Fibroblast of villous mesenchyme (primary cell): Measurements from ENCODE around the gene CD1C. TPM values are rescaled to one million over a fixed set of nuclear protein-coding genes. Genes with fewer than 3 reads are reported as not detected.
A peak's percentile ranks its signal among the peaks of the same experiment; 100 is the strongest.

ENCODE experiments used
- DNase-seq: peaks from one replicate; pipeline ENCODE4 v3.0.0-alpha.2; 2010; ENCODE audit warnings: low read depth
- H3K4me3 ChIP-seq: 2 replicates; pipeline ENCODE4 v1.5.1; 2011; ENCODE audit warnings: low read depth, mild to moderate bottlenecking, low read length
- total RNA-seq: library from RNA; depleted of rRNA; stranded (reverse); fragments of >200 nt; gene quantifications from 2 replicates; pipeline ENCODE4 v1.2.3, GENCODE V29; 2012
- TF ChIP-seq, protein P1 (sequence below): IDR thresholded peaks from 2 replicates; pipeline ENCODE4 v1.5.1; 2012; ENCODE audit warnings: low read depth, mild to moderate bottlenecking, low read length; ENCODE audit not compliant: insufficient read depth

CD1C gene
- total RNA-seq, 1 donor: not detected

DNA sequence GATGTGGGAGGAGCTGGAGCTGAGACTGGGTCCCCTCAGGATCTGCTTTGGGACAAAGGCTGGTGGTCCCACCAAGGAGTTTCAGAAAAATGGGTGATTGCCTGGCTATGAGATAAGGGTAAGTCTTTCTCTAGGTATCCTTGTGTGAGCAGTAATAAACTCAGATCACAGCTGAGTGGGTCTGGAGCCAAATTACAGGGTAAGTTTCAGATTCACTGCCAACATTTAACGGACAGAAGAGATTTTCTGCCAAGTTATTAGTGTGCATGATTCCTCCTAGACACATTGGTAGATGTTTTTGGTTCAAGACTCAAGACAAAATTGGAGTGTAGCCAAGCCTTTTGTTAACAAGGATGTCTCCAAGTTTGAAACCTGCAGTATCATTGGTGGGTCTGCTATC lies 34.1 kb downstream of the CD1C start:
- DNase-seq: no peak
- TF ChIP-seq, protein P1, sequence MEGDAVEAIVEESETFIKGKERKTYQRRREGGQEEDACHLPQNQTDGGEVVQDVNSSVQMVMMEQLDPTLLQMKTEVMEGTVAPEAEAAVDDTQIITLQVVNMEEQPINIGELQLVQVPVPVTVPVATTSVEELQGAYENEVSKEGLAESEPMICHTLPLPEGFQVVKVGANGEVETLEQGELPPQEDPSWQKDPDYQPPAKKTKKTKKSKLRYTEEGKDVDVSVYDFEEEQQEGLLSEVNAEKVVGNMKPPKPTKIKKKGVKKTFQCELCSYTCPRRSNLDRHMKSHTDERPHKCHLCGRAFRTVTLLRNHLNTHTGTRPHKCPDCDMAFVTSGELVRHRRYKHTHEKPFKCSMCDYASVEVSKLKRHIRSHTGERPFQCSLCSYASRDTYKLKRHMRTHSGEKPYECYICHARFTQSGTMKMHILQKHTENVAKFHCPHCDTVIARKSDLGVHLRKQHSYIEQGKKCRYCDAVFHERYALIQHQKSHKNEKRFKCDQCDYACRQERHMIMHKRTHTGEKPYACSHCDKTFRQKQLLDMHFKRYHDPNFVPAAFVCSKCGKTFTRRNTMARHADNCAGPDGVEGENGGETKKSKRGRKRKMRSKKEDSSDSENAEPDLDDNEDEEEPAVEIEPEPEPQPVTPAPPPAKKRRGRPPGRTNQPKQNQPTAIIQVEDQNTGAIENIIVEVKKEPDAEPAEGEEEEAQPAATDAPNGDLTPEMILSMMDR: no peak
- H3K4me3 ChIP-seq: no peak overlapping the region

DNA sequence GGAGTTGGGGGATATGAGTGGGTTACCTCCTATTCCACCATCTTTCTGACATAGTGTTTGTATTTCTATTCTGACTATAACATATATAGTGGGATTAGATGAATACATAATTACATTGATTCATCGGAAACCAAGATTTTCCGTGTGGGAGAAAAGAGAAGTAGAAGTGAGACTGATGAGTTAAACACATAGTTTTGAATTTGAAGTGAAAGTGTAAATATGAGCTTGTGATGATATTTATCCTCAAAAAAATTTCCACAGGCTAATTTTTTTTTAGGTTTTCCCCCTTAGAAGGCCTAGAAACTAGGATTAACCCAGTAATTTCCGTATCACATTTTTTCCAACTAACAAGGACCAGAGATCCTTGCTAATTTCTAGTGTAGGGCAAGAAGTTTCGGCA lies 34.7 kb downstream of the CD1C start:
- DNase-seq: no peak
- TF ChIP-seq, protein P1: no peak
- H3K4me3 ChIP-seq: no peak overlapping the region

GRCh38 chr1:158327481-158327880 lies 37.8 kb downstream of the CD1C start:
- no peak for DNase-seq
- TF ChIP-seq, protein P1: no peak
- H3K4me3 ChIP-seq: no peak overlapping the region

GRCh38 chr1:158328426-158328825 lies 38.7 kb downstream of the CD1C start:
- no peak for DNase-seq
- H3K4me3 ChIP-seq: no peak overlapping the region
- TF ChIP-seq, protein P1: no peak

DNA sequence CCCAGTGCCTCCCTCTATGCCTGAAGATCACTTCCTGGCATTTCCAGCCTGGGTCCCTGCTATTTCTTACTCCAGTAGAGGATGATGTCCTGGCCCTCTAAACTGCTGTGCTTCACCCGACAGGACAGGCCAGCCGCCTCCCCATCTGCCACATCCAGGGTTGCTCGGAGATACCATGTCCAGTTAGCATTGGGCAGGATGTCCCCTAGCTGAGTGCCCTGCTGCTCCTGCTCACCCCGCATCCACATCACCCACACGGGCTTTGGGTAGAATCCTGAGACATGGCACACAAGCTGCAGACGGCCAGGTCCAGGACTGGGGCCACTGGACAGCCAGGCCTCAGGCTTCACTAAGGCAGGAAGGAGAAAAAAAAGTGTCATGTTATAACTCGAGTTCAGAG lies 39.6 kb downstream of the CD1C start:
- no peak for DNase-seq
- TF ChIP-seq, protein P1: no peak
- H3K4me3 ChIP-seq: no peak overlapping the region

- no peak overlapping the region for H3K4me3 ChIP-seq
- TF ChIP-seq, protein P1: peak; percentile 12
- no peak for DNase-seq
These were observed 40.0 kb downstream of the CD1C start for GRCh38 chr1:158329733-158330132.

DNA sequence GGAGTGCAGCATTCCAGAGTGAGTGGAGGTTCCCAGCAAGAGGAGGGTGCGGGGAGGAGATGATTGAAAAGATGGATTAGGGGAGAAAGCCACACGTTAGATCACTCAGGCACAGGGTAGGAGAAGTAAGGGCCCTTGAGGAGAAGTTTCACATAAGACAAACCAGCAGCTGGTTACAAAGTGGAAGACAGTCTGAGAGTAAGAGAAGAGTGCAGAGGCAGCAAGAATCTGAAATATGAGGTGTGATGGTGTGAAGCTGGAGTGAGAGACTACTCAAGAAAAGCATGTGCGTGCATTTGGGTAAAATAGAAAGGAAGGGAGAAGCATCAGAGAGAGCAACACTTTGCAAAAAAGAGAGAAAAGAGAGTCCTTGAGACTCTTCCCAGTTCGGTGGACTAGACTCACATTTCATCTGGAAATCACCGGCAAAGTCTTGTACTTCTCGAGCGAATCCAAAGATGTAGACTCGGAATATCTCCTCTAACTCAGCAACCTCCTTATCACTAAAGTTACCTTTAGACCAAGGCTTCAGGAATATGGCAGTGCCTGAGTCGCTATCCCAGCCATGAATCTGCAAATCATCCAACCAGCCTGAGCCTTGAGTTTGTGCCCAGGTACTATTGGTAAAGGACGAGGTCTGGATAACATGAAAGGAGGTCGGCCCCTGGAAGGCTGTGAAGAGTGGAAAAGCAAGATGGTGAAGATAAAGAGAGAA lies 40.8 kb downstream of the CD1C start:
- DNase-seq: no peak
- TF ChIP-seq, protein P1: no peak
- H3K4me3 ChIP-seq: no peak overlapping the region
